GM12874 (cell line): Measurements from ENCODE around the gene B4GALNT3.

Source experiments
- CTCF ChIP-seq: IDR thresholded peaks from 2 replicates; pipeline ENCODE4 v1.5.1; 2011; ENCODE audit warnings: low read depth, mild to moderate bottlenecking, control low read depth, low read length, moderate library complexity; ENCODE audit not compliant: insufficient read depth

Gene B4GALNT3

GRCh38 chr12:461425-461824 lies 1.7 kb downstream of the B4GALNT3 start:
- no peak for TF ChIP-seq CTCF

GRCh38 chr12:462936-463705 lies 3.4 kb downstream of the B4GALNT3 start:
- no peak for TF ChIP-seq CTCF

- no peak for TF ChIP-seq CTCF
Observed at GRCh38 chr12:464484-465267, 4.9 kb downstream of the B4GALNT3 start.

- TF ChIP-seq CTCF, result no peak
Observed at GRCh38 chr12:466039-466438, 6.3 kb downstream of the B4GALNT3 start.

- TF ChIP-seq CTCF, result no peak
Observed at GRCh38 chr12:466762-467161, 7.0 kb downstream of the B4GALNT3 start.

GRCh38 chr12:467591-467990 lies 7.9 kb downstream of the B4GALNT3 start:
- TF ChIP-seq CTCF, result no peak

GRCh38 chr12:468671-469389 lies 9.1 kb downstream of the B4GALNT3 start:
- no peak for TF ChIP-seq CTCF
